SKM-1 treated with dmso at 0.1 percent for 144 hours (cell line): ENCODE measurements around the gene JMJD1C.
"Not testable (repeated sequence)": the region's sequence is repeated elsewhere in the genome, so short reads cannot be mapped to it uniquely, and the experiment has no call there.

Experiments
- DNase-seq: peaks from one replicate; lab custom pipeline; 2025; ENCODE audit not compliant: unreplicated experiment; lab: John Stamatoyannopoulos, UW

JMJD1C gene

GRCh38 chr10:63308628-63309027 is 157.1 kb downstream of the JMJD1C start:
- no peak for DNase-seq

- no peak for DNase-seq
Measured at GRCh38 chr10:63304146-63304545, 161.6 kb downstream of the JMJD1C start.

- no peak for DNase-seq
Measured at GRCh38 chr10:63300801-63301200, 165.0 kb downstream of the JMJD1C start.

- DNase-seq, result no peak
Measured at GRCh38 chr10:63297941-63298340, 167.8 kb downstream of the JMJD1C start.

GRCh38 chr10:63294781-63295180 is 171.0 kb downstream of the JMJD1C start:
- no peak for DNase-seq

GRCh38 chr10:63292847-63293246 is 172.9 kb downstream of the JMJD1C start:
- not testable (repeated sequence) for DNase-seq

GRCh38 chr10:63288170-63288569 is 177.6 kb downstream of the JMJD1C start:
- no peak for DNase-seq

GRCh38 chr10:63286754-63287264 is 179.0 kb downstream of the JMJD1C start:
- DNase-seq, result no peak

- DNase-seq, result no peak
Measured at GRCh38 chr10:63286340-63286739, 179.4 kb downstream of the JMJD1C start.

GRCh38 chr10:63283901-63284300 is 181.9 kb downstream of the JMJD1C start:
- not testable (repeated sequence) for DNase-seq

- DNase-seq, result no peak
Measured at GRCh38 chr10:63283093-63283492, 182.7 kb downstream of the JMJD1C start.

- no peak for DNase-seq
Measured at GRCh38 chr10:63281967-63282366, 183.8 kb downstream of the JMJD1C start.

GRCh38 chr10:63280386-63280785 is 185.4 kb downstream of the JMJD1C start:
- DNase-seq, result no peak

- no peak for DNase-seq
Measured at GRCh38 chr10:63275094-63275493, 190.7 kb downstream of the JMJD1C start.

GRCh38 chr10:63273577-63273976 is 192.2 kb downstream of the JMJD1C start:
- DNase-seq, result peak; percentile 95

GRCh38 chr10:63268798-63269503 is 196.8 kb downstream of the JMJD1C start:
- peak; percentile 95 for DNase-seq

- DNase-seq, result no peak
Measured at GRCh38 chr10:63268149-63268797, 197.5 kb downstream of the JMJD1C start.

GRCh38 chr10:63267414-63268148 is 198.2 kb downstream of the JMJD1C start:
- peak; percentile 22 for DNase-seq

GRCh38 chr10:63266391-63267316 is 199.1 kb downstream of the JMJD1C start:
- DNase-seq, result no peak

- no peak for DNase-seq
Measured at GRCh38 chr10:63265683-63266235, 200.0 kb downstream of the JMJD1C start.
